ENCODE measurements around the gene DPH7.
"Not testable (repeated sequence)": the region's sequence is repeated elsewhere in the genome, so short reads cannot be mapped to it uniquely, and the experiment has no call there.

DPH7 gene

GRCh38 chr9:137613259-137613658, 34.5 kb upstream of the DPH7 start:
- Mint-ChIP-seq H3K27me3 (no peaks in the 10 kb centered on the region), H3K9me3 (no peaks in the 10 kb centered on the region), H3K36me3 (peaks cover 5% of the 10 kb centered on the region), H3K4me1 (peaks cover 37% of the 10 kb centered on the region), H3K4me3 (no peak overlapping the region), H3K27ac (no peak overlapping the region)
- CTCF ChIA-PET = no interaction called here
- DNase-seq = no peak

GRCh38 chr9:137612741-137613142, 34.0 kb upstream of the DPH7 start:
- peaks cover 32% of the 10 kb centered on the region for H3K4me1 Mint-ChIP-seq
- peak overlapping the region; percentile 11 for H3K27ac Mint-ChIP-seq
- no peak for DNase-seq
- no peaks in the 10 kb centered on the region for H3K27me3 Mint-ChIP-seq
- peaks cover 2% of the 10 kb centered on the region for H3K36me3 Mint-ChIP-seq
- H3K4me3 Mint-ChIP-seq = no peak overlapping the region
- H3K9me3 Mint-ChIP-seq = no peaks in the 10 kb centered on the region
- CTCF ChIA-PET = no interaction called here

GRCh38 chr9:137611623-137612609, 33.2 kb upstream of the DPH7 start:
- CTCF ChIA-PET = no interaction called here
- H3K27me3 Mint-ChIP-seq = no peaks in the 10 kb centered on the region
- no peak overlapping the region for H3K4me3 Mint-ChIP-seq
- no peaks in the 10 kb centered on the region for H3K9me3 Mint-ChIP-seq
- peaks cover 33% of the 10 kb centered on the region for H3K4me1 Mint-ChIP-seq
- peak overlapping the region; percentile 77 for H3K27ac Mint-ChIP-seq
- DNase-seq = peak; percentile 43
- H3K36me3 Mint-ChIP-seq = peaks cover 4% of the 10 kb centered on the region

GRCh38 chr9:137610944-137611343, 32.2 kb upstream of the DPH7 start:
- CTCF ChIA-PET = no interaction called here
- peaks cover 4% of the 10 kb centered on the region for H3K36me3 Mint-ChIP-seq
- no peaks in the 10 kb centered on the region for H3K9me3 Mint-ChIP-seq
- peaks cover 34% of the 10 kb centered on the region for H3K4me1 Mint-ChIP-seq
- no peak for DNase-seq
- no peak overlapping the region for H3K27ac Mint-ChIP-seq
- no peak overlapping the region for H3K4me3 Mint-ChIP-seq
- H3K27me3 Mint-ChIP-seq = no peaks in the 10 kb centered on the region

GRCh38 chr9:137607141-137607857, 28.6 kb upstream of the DPH7 start:
- DNase-seq = no peak
- CTCF ChIA-PET = no interaction called here
- H3K4me1 Mint-ChIP-seq = peaks cover 46% of the 10 kb centered on the region
- no peak overlapping the region for H3K27ac Mint-ChIP-seq
- H3K27me3 Mint-ChIP-seq = peaks cover 21% of the 10 kb centered on the region
- H3K36me3 Mint-ChIP-seq = peaks cover 4% of the 10 kb centered on the region
- no peaks in the 10 kb centered on the region for H3K9me3 Mint-ChIP-seq
- H3K4me3 Mint-ChIP-seq = peak overlapping the region; percentile 82

GRCh38 chr9:137606734-137607138, 28.0 kb upstream of the DPH7 start:
- Mint-ChIP-seq H3K4me3 (peak overlapping the region; percentile 82), H3K27me3 (peaks cover 21% of the 10 kb centered on the region), H3K27ac (no peak overlapping the region), H3K4me1 (peaks cover 41% of the 10 kb centered on the region), H3K36me3 (peaks cover 4% of the 10 kb centered on the region), H3K9me3 (no peaks in the 10 kb centered on the region)
- DNase-seq = no peak
- CTCF ChIA-PET = no interaction called here

GRCh38 chr9:137606005-137606621, 27.4 kb upstream of the DPH7 start:
- no peaks in the 10 kb centered on the region for H3K9me3 Mint-ChIP-seq
- peaks cover 4% of the 10 kb centered on the region for H3K36me3 Mint-ChIP-seq
- peak overlapping the region; percentile 82 for H3K4me3 Mint-ChIP-seq
- peak overlapping the region; percentile 62 for H3K27ac Mint-ChIP-seq
- peaks cover 21% of the 10 kb centered on the region for H3K27me3 Mint-ChIP-seq
- CTCF ChIA-PET = no interaction called here
- peaks cover 35% of the 10 kb centered on the region for H3K4me1 Mint-ChIP-seq
- DNase-seq = no peak

- Mint-ChIP-seq H3K4me3 (peak within 1 kb of the TSS; percentile 82), H3K36me3 (peaks cover 4% of the 10 kb centered on the region), H3K27me3 (peaks cover 21% of the 10 kb centered on the region), H3K9me3 (no peaks in the 10 kb centered on the region), H3K27ac (peak within 1 kb of the TSS; percentile 62), H3K4me1 (peaks cover 35% of the 10 kb centered on the region)
- CTCF ChIA-PET = no interaction called here
- peak; percentile 96 for DNase-seq
These were observed 26.6 kb upstream of the DPH7 start, which contains the start of gene ARRDC1 for GRCh38 chr9:137605121-137606004. ARRDC1 (plus strand) TSS chr9:137605686; CDS start chr9:137605718, 32 bp downstream.

- Mint-ChIP-seq H3K4me3 (peak overlapping the region; percentile 60), H3K27me3 (peaks cover 21% of the 10 kb centered on the region), H3K9me3 (no peaks in the 10 kb centered on the region), H3K27ac (no peak overlapping the region), H3K36me3 (peaks cover 4% of the 10 kb centered on the region), H3K4me1 (peaks cover 35% of the 10 kb centered on the region)
- CTCF ChIA-PET = no interaction called here
- no peak for DNase-seq
These were observed 25.8 kb upstream of the DPH7 start for GRCh38 chr9:137604345-137605086.

GRCh38 chr9:137603879-137604278, 25.2 kb upstream of the DPH7 start:
- Mint-ChIP-seq H3K4me3 (peak overlapping the region; percentile 60), H3K36me3 (peaks cover 3% of the 10 kb centered on the region), H3K9me3 (no peaks in the 10 kb centered on the region), H3K4me1 (peaks cover 36% of the 10 kb centered on the region), H3K27ac (no peak overlapping the region), H3K27me3 (peaks cover 21% of the 10 kb centered on the region)
- DNase-seq = no peak
- CTCF ChIA-PET = interaction anchor here (1.2 kb wide), 1 partner anchor 25 kb away, joined by 4 read pairs; the partner anchor contains the start of gene DPH7

GRCh38 chr9:137602661-137603060, 23.9 kb upstream of the DPH7 start:
- CTCF ChIA-PET = interaction anchor here (1.0 to 1.2 kb wide), 3 partner anchors 10 to 23 kb away, joined by 3 to 4 read pairs (median 4); partner anchors contain the start of gene DPH7
- Mint-ChIP-seq H3K4me3 (peak overlapping the region; percentile 21), H3K4me1 (peaks cover 41% of the 10 kb centered on the region), H3K36me3 (peaks cover 2% of the 10 kb centered on the region), H3K27ac (no peak overlapping the region), H3K9me3 (no peaks in the 10 kb centered on the region), H3K27me3 (peaks cover 28% of the 10 kb centered on the region)
- no peak for DNase-seq

GRCh38 chr9:137598943-137599342, 20.2 kb upstream of the DPH7 start:
- no peak overlapping the region for H3K27ac Mint-ChIP-seq
- peaks cover 24% of the 10 kb centered on the region for H3K4me1 Mint-ChIP-seq
- CTCF ChIA-PET = interaction anchor here (2.0 kb wide), 1 partner anchor 11 kb away, joined by 4 read pairs; no protein-coding TSS in a partner anchor
- H3K4me3 Mint-ChIP-seq = no peak overlapping the region
- H3K36me3 Mint-ChIP-seq = no peaks in the 10 kb centered on the region
- no peaks in the 10 kb centered on the region for H3K9me3 Mint-ChIP-seq
- no peak for DNase-seq
- H3K27me3 Mint-ChIP-seq = peaks cover 22% of the 10 kb centered on the region

GRCh38 chr9:137596577-137596976, 17.9 kb upstream of the DPH7 start:
- H3K4me3 Mint-ChIP-seq, H3K36me3 Mint-ChIP-seq, DNase-seq, H3K27ac Mint-ChIP-seq, CTCF ChIA-PET, H3K27me3 Mint-ChIP-seq, H3K9me3 Mint-ChIP-seq: not testable (repeated sequence)
- peaks cover 12% of the 10 kb centered on the region for H3K4me1 Mint-ChIP-seq

Measured in activated naive CD4-positive, alpha-beta T cell treated with anti-CD3 and anti-CD28 coated beads, Interleukin-2, amount 10 ng/mL, durations not matched to agents 7 days and 5 days (primary cell).